HG03060 (cell line): ENCODE results near the gene ARSA.
"Not testable (repeated sequence)": the region's sequence is repeated elsewhere in the genome, so short reads cannot be mapped to it uniquely, and the experiment has no call there.

Experiments used
- ATAC-seq: cut with Tn5 transposase; IDR thresholded peaks from one replicate; pipeline ENCODE4 v1.9.1; 2021; ENCODE audit warnings: low read depth, moderate number of reproducible peaks; ENCODE audit not compliant: unreplicated experiment

ARSA gene

DNA sequence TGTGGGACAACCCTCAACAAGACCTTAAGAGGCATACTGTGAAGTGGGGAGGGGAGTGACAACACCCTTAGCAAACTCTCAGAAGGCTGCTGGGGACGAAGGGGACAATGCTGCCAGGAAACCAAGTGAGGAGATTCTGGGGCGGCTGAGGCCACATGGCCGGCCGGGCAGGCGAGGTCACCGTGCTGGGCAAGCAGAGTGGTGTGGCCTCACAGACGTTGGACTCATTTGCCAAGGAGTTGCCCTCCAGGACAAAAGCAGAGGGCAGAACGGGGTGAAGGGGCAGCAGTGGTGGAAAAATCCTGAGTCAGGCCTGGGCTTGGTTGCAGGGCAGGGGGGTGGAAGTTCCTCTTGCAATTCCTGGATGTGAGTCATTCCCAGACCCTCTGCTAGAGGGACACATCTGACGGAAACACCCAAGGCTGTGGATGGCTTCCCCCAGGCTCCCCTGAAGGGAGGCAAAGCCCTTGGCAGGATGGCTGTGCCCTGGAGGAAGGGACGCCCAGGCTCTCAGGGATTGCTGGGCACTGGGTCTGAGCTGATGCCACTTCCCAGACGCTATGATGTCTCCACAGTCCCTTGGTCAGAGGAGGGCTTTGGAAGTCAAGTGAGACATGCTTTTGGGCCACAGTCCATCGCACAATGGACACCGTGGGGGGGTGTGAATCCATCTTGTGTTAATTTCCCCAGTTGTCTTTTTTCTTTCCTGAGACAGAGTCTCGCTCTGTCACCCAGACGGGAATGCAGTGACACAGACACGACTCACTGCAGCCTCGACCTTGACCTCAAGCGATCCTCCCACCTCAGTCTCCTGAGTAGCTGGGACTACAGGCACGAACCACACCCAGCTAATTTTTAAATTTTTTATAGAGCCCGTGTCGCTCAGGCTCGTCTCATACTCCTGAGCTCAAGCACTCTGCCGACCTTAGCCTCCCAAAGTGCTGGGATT, 28.4 kb upstream of the ARSA start:
- ATAC-seq: no peak

DNA sequence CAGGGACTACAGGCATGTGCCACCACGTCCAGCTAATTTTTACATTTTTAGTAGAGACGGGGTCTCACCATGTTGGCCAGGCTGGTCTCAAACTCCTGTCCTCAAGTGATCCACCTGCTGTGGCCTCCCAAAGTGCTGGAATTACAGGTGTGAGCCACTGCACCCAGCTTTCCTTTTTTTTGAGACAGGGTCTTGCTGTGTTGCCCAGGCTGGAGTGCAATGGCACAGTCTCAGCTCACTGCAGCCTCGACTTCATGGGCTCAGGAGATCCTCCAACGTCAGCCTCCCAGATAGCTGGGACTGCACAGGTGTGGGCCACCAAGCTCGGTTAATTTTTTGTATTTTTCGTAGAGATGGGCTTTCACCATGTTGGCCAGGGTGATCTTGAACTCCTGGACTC, 26.7 kb upstream of the ARSA start:
- ATAC-seq: not testable (repeated sequence)

DNA sequence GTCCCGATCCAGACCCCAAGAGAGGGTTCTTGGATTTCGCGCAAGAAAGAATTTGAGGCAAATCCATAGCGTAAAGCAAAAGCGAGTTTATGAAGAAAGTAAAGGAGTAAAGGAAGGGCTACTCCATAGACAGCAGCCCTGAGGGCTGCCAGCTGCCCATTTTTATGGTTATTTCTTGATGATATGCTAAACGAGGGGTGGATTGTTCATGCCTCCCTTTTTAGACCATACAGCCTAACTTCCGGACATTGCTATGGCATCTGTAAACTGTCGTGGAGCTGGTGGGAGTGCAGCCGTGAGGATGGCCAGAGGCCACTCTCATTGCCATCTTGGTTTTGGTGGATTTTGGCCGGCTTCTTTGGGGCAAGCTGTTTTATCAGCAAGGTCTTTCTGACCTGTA, 25.3 kb upstream of the ARSA start:
- no peak for ATAC-seq

DNA sequence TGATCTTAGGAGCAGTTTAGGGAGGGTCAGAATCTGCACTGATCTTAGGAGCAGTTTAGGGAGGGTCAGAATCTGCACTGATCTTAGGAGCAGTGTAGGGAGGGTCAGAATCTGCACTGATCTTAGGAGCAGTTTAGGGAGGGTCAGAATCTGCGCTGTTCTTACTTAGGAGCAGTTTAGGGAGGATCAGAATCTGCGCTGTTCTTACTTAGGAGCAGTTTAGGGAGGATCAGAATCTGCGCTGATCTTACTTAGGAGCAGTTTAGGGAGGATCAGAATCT, 15.8 kb upstream of the ARSA start:
- not testable (repeated sequence) for ATAC-seq

DNA sequence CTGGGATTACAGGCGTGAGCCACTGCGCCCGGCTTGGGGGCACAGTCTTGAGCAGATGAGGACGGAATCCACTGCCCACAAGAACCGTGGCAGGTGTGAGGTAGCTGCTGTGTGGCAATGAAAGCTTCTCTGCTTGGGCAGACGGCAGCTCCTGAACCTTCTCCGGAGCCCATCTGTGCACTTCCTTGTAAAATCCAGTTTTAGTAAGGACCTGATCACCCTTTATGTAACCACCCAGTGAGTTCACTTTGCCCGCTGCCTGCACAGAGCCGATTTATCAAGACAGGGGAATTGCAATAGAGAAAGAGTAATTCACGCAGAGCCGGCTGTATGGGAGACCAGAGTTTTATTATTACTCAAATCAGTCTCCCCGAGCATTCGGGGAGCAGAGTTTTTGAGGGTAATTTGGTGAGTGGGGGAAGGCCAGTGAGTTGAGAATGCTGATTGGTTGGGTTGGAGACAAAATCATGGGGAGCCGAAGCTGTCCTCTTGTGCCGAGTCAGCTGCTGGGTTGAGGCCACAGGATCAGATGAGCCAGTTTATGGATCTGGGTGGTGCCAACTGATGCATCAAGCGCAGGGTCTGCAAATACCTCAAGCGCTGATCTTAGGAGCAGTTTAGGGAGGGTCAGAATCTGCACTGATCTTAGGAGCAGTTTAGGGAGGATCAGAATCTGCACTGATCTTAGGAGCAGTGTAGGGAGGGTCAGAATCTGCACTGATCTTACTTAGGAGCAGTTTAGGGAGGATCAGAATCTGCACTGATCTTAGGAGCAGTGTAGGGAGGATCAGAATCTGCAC, 15.3 kb upstream of the ARSA start:
- not testable (repeated sequence) for ATAC-seq

DNA sequence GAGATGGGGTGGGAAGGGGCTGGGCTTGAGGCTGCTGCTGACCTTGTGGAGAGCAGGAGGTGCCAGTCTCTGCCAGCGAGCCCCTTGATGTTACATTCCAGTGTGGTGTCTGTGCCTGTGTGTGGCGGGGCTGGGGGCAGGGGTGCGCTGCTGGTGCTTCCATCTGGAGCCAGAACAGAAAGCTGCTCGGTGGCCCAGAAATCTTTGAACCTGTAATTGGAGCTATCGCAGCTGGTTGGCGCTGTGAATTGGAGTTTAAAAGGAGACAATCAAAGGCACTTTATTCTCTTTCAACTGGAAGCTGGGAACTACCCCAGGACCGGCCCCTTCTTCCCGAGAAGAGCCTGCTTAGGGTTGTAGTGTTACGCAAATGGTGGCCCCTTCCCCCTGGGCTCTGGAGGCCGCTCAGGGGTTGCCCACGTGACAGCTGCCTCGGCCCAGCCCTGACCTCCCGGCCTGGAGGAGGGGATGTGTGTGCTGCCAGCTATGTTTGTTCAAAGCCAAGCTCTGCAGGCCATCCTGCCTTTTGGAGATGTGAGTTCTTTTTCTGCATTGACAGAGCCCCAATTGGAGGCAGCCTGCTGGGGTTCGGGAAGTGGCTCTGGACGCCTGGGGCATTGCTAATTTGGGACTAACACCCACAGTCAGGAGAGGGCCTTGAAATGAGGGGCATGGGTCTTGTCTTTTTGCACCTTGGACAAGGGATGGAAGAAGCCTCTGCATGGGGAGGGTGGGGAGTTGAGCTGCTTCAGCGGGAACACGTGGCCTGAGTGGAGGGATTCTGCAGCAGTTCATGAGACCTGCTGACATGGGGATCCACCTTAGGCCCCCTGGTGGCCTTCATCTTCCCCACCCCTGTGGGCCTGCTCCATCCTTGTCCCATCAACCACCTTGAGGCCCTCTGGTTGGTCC, 14.0 kb upstream of the ARSA start:
- no peak for ATAC-seq

DNA sequence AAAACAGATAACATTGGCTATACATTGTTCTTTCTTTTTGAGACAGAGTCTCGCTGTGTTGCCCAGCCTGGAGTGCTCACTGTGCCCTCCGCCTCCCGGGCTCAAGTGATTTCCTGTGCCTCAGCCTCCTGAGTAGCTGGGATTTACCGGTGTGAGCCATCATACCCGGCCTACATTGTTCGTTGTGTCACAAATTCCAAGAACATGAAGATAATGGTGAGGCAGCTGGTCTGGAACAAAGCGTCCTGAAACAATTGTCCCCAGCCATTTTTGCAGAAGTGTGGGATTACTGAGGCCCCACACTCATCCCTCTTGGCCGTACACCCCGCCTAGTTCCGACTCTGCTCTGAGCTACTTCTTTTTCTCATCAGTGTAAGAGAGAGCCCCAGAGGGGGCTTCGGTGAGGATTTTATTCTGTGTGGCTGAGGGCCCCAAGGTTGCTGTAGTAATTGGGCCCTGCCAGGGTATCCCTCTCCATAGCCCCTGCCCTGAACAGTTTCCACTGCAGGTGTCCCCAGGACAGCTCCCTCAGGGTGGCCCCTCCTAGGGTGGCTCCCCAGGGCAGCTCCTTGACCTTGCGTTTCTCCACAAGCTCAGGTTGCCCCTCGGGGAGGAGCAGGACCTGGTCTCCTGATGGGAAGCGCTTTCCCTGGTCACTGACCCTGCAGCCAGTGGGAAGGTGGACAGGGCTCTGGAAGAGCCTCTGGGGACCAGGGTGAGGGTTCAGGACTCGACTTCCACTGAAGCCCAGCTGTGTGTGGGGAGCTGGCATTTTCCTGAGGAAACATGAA, 13.1 kb upstream of the ARSA start:
- ATAC-seq: no peak

DNA sequence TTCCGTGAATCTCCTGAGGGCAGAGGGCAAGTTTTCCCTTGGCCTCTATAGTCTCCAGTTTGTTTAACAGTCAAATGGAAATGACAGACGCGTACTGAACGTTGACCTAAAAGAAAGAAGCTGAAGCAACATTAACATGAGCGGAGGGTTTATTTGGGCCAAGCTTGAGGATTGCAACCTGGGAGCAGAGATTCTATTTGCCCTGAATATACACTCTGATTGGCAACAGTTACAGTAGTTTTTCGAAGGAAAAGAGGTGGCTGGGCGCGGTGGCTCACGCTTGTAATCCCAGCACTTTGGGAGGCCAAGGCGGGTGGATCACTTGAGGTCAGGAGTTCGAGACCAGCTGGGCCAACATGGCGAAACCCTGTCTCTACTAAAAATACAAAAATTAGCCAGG, 12.3 kb upstream of the ARSA start:
- not testable (repeated sequence) for ATAC-seq

DNA sequence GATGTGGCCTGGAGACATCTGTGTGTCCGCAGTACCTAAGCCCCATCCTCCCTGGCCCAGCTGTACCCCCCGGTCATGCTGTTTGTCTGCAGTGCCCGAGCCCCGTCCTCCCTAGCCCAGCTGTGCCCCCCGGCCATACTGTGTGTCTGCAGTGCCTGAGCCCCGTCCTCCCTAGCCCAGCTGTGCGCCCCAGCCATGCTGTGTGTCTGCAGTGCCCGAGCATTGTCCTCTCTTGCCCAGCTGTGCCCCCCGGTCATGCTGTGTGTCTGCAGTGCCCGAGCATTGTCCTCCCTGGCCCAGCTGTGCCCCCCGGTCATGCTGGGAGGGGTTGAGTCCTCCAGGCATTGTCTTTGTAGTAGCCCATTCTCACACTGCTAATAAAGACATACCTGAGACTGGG, 7.6 kb upstream of the ARSA start:
- ATAC-seq: no peak

DNA sequence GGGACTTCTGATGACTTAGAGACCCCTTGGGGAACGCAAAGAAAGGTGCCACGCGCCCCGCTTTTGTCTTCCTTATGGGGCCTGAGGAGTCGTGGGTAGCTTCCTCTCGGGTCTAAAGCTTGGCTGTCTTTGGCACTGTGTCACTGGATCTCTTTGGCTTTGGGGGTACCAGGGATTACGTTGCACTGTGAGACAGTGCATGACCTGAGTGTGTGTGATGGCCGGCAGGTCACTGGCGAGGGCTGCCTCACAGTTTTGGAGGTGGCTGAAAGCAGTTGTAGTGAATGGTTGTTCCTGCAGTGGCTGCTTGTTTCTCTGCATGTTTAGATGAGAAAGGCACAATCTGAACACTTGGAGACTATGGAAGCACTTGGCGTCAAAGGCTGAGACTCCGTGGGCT, 5.8 kb upstream of the ARSA start:
- no peak for ATAC-seq

DNA sequence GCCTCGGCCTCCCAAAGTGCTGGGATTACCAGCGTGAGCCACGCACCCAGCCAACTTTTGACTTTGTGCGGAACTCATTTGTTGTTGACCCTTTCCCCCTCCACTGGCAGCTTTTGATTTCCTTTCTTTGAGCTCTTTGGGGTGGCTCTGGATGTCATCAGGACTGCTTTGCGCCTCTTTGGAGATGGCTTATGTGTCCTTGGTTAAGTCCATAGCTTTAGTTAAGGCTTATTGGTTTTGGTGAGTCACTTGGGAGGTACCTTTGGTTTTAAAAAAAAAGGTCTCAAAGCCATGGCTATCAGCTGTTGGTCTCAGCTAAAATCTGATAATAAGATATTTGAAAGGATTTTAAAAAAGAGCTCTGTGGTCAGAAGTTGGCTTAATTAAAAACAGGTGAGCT, 5.1 kb upstream of the ARSA start:
- ATAC-seq: no peak

DNA sequence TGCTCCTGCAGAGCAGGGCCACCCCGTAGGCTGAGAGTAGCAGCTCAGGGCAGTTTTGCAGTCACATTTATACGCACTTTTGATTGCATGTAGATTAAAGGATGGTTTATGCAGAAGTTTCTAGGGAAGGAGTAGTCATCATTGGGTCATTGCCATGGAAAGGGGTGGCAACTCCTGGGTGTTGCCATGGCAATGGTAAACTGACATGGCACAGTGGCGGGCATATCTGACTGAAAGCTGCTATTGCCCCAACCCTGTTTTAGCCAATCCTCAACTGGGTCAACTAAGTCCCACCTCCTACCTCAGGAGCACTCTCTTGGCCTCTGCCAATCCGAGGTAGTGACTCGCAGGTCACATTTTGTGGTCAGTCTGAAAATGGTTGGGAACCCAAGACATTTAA, 2.4 kb upstream of the ARSA start:
- ATAC-seq: no peak

DNA sequence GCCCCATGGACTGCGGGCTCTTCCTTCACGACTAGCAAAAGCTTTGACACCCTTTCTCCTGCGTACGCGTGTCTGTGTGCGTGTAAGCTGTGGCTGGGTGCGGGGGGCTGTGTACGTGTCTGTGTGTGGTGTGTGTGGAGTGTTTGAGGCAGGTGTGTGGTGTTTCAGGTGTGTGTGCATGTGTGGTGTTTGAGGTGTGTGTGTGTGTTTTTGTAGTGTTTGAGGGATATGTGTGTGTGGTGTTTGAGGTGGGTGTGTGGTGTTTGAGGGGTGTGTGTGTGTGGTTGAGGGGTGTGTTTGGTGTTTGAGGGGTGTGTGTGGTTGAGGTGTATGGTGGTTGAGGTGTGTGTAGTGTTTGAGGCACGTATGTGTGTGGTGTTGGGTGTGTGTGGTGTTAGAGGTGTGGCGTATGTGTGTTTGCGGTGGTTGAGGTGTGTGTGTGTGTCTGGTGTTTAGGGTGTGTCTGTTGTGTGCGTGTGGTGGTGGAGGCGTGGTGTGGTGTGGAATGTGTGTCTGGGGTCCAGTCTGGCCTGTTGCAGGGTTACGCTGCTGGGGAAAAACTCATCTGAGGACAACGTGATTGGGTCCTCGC, 687 bp upstream of the ARSA start:
- no peak for ATAC-seq

DNA sequence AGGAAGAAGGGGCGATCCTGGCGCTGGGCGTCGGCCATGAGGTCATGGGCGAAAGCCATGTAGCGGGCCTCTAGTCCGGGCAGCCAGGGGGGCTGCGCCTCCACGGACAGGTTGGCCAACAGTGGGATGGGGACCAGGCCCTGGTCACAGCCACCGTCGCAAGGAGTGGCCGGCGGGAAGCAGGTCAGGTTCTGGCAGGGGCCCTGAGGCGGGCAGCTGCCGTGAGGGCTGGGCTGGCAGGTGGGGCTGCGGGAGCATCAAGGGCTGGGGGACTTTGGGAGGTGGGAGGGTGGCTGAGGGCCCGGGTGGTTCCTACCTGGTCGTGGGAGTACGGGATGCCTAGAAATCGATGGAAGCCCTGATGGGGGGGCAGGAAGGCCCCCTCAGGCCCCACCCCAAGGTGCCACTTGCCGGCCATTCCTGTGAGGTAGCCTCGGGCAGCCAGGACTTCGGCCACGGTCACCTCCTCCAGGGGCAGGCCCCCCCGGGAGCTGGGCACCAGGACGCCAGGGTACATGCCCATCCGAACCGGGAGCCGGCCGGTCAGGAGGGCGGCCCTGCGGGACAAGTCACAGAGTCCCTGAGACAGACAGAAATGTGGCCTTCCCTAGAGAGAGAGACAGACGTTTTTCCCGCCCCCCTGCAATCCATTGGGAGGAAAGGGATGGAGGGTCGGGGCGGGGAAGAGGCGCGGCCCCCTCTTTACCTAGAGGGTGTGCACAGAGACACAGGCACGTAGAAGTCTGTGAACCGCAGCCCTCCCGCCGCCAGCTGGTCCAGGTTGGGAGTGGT, 906 bp downstream of the ARSA start:
- ATAC-seq: no peak

DNA sequence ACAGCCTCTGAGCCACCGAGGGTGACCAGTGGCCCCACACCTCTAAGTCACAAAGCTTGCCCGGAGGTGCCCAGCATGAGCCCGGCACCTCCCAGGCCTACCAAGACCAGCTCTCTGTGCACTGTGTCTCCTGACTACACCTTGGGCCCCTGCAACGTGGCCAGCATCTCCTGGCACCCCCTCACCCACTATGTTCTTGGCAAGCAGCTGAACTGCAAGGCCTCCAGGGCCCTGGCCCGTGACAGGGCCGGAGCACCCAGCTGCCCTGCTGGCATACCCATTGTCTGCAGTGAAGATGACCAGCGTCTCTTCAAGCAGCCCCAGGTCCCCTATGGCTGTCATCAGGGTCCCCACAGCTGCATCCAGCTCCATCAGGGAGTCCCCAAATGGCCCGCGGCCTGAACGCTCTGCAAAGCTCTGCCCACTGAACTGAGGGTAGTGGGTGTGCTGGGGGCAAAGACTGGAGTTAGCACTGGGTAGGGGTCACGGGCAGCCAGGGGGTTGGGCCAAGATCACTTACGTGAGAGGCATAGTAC, 1.6 kb downstream of the ARSA start:
- ATAC-seq: no peak

DNA sequence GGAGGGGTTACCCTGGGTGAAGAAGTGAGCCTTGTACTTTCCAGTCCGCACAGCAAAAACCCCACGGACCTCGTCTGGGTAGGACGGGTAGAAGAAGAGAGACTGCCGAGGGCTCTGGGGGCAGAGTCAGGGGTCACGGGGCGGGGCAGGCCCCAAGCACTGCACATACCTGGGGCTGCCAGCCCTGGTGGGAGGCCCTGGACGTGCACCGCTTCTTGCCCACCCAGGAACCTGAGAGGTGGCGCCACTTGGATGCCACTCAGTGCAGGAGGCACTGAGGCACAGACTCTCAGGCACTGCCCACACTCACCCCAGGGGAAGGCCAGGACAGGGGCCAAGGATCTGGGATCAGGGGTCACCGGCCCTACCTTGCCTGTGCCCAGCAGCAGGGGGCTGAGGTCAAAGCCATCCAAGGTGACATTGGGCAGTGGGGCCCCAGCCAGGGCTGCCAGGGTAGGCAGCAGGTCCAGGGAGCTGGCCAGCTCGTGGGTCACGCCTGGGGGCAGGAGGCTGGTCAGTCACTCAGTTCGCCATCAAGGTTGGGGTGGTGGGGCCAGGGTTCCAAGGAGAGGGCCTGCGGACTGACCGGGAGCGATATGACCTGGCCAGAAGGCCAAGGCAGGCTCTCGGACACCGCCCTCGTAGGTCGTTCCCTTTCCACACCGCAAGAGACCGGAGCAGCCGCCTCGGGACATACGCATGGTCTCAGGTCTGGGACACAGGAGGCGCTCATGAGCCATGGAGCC, 2.2 kb downstream of the ARSA start:
- no peak for ATAC-seq

DNA sequence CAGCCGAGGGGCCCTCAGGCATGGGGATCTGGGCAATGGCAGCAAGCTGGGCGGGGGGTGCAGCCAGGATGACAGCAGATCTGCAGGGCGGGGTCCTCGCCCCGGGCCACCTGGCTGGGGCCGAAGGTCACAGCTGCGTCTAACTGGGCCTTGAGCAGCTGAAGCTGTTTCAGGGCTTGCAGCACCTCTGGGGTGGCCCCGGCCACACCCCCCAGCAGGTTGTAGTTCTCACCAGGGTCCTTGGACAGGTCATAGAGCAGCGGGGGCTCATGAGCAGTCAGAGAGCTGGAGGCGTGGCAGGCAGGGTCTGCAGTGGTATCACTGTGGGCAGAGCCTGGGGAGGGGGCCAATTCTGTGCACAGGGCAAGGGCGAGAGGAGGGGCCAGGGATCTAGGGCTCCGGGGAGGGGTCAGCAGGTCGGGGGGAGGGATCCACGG, 2.8 kb downstream of the ARSA start:
- no peak for ATAC-seq
